Measurements from ENCODE around the gene EIF2D.
"Not testable (repeated sequence)": the region's sequence is repeated elsewhere in the genome, so short reads cannot be mapped to it uniquely, and the experiment has no call there.

EIF2D gene

DNA sequence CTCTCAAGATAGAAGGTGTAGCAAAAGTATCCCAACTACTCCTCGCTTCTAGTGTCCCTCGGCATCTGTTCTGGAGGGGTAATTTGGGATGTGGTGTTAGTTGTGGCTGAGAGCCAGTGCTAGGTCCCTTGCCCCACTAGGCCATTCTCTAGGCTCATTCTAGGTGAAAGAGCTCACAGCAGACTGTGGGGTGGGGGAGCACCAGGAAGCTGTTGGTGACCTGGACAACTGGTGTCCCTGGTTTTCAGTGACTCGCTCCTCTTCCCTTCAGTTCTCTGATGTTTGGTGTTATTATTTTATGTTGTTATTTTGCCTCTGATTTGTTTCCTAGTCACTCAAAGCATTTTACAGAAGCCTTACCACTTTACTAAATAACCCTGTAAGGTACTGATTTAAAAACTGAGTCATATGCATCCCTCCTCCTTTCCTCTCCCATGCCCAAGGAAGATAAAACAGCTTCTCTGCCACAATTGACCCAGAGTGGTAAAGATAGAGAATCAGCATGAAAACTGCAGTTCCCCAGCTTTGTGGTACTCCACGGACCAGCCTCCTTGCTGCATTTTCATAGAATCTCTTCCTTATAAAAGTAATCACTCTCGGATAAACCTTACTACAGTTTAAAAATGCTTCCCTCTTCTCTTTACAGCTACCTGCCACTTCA, 37.1 kb upstream of the EIF2D start:
- in situ Hi-C loops (cut with HindIII; ENCODE audit: low sequenced_read_pairs) = loop anchor here (25.0 kb wide), 1 partner anchor 88 kb away; no protein-coding TSS in a partner anchor
- H3K4me3 ChIP-seq (ENCODE audit: low read depth, low read length) = no peak overlapping the region
- no peak for DNase-seq (ENCODE audit: low read depth, low spot score)
- TF ChIP-seq, protein P1, sequence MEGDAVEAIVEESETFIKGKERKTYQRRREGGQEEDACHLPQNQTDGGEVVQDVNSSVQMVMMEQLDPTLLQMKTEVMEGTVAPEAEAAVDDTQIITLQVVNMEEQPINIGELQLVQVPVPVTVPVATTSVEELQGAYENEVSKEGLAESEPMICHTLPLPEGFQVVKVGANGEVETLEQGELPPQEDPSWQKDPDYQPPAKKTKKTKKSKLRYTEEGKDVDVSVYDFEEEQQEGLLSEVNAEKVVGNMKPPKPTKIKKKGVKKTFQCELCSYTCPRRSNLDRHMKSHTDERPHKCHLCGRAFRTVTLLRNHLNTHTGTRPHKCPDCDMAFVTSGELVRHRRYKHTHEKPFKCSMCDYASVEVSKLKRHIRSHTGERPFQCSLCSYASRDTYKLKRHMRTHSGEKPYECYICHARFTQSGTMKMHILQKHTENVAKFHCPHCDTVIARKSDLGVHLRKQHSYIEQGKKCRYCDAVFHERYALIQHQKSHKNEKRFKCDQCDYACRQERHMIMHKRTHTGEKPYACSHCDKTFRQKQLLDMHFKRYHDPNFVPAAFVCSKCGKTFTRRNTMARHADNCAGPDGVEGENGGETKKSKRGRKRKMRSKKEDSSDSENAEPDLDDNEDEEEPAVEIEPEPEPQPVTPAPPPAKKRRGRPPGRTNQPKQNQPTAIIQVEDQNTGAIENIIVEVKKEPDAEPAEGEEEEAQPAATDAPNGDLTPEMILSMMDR (IDR thresholded peaks at IDR 0.05; ENCODE audit: low read depth, low read length) = no peak

DNA sequence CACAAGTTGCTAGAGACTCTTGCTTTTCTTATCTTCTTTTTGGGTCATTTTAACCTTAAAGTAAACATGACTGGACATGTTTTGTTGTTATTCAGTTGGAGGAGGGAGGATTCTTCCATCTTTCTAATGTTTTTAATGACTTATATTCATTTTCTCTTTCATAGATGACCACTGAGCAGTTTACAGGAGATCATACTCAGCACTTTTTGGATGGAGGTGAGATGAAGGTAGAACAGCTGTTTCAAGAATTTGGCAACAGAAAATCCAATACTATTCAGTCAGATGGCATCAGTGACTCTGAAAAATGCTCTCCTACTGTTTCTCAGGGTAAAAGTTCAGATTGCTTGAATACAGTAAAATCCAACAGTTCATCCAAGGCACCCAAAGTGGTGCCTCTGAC, 35.0 kb upstream of the EIF2D start:
- DNase-seq (ENCODE audit: low read depth, low spot score) = no peak
- in situ Hi-C loops (cut with HindIII; ENCODE audit: low sequenced_read_pairs) = loop anchor here (25.0 kb wide), 1 partner anchor 90 kb away; no protein-coding TSS in a partner anchor
- H3K4me3 ChIP-seq (ENCODE audit: low read depth, low read length) = no peak overlapping the region
- TF ChIP-seq, protein P1 (IDR thresholded peaks at IDR 0.05; ENCODE audit: low read depth, low read length) = no peak

DNA sequence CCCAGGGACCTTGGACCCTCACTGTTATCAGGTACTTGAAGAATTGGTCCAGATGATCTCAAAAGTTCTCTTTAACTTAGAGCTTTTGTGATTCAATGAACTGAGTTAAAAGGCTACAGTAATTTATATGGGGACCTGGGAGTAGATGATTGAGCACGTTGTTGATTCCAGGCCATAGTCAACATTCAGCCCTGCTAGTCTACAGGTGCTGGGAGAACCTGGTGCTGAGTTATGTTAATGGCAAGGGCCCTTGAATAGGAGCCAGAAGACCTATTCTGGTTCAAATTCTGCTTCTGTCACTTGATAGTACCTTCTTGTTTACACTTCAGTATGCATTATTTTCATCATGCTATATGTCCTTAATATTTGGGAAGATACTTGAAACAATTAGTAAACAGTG, 34.2 kb upstream of the EIF2D start:
- TF ChIP-seq, protein P1 (IDR thresholded peaks at IDR 0.05; ENCODE audit: low read depth, low read length) = no peak
- H3K4me3 ChIP-seq (ENCODE audit: low read depth, low read length) = no peak overlapping the region
- in situ Hi-C loops (cut with HindIII; ENCODE audit: low sequenced_read_pairs) = loop anchor here (25.0 kb wide), 1 partner anchor 91 kb away; no protein-coding TSS in a partner anchor
- no peak for DNase-seq (ENCODE audit: low read depth, low spot score)

DNA sequence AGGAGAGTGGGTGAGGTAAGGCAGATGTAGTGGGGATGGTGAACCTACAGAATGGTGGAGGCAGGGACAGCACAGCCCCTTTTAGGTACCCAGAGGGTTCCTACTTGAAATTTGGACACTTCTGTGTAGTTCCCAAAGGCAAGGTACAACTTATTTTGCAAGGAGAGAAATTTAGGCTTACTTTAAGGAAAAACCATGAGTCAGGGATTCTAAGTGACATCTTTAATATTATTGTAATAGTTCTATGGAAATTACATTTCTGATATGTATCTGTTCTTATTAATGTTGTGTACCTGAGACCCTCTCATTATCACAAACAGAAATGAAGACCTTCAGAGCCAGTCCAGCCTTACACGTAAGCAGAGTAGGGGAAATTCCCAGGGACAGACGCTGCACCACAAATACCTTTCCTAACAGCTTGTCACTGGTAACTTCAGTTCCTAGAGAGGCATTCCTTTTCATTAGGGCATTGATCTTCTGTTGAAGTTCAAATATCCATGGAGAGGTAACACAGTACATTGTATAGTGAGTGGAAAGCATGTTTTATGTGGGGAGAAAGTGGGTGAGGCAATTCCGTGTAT, 30.9 kb upstream of the EIF2D start:
- no peak overlapping the region for H3K4me3 ChIP-seq (ENCODE audit: low read depth, low read length)
- in situ Hi-C loops (cut with HindIII; ENCODE audit: low sequenced_read_pairs) = loop anchor here (25.0 kb wide), 1 partner anchor 94 kb away; no protein-coding TSS in a partner anchor
- TF ChIP-seq, protein P1 (IDR thresholded peaks at IDR 0.05; ENCODE audit: low read depth, low read length) = no peak
- no peak for DNase-seq (ENCODE audit: low read depth, low spot score)

DNA sequence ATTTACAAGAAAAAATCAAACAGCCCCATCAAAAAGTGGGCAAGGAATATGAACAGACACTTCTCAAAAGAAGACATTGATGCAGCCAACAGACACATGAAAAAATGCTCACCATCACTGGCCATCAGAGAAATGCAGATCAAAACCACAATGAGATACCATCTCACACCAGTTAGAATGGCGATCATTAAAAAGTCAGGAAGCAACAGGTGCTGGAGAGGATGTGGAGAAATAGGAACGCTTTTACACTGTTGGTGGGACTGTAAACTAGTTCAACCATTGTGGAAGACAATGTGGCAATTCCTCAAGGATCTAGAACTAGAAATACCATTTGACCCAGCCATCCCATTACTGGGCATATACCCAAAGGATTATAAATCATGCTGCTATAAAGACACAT, 29.8 kb upstream of the EIF2D start:
- H3K4me3 ChIP-seq (ENCODE audit: low read depth, low read length); DNase-seq (ENCODE audit: low read depth, low spot score): not testable (repeated sequence)
- in situ Hi-C loops (cut with HindIII; ENCODE audit: low sequenced_read_pairs) = loop anchor here (25.0 kb wide), 1 partner anchor 95 kb away; no protein-coding TSS in a partner anchor

DNA sequence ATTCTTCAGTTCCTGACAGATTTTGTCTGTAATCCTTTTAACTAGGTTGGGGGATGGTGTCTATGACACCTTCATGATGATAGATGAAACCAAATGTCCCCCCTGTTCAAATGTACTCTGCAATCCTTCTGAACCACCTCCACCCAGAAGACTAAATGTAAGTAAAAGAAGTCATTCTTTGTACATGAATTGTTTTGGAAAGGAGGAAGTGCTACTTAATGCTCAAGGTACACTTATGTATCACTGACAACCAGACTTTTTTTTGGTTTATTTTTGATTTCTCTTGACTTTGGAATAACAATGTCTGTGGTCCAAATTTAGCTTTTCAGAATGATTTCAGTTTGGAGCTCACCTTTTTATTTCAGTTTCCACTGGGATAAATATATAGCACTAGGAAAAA, 25.3 kb upstream of the EIF2D start:
- no peak for DNase-seq (ENCODE audit: low read depth, low spot score)
- TF ChIP-seq, protein P1 (IDR thresholded peaks at IDR 0.05; ENCODE audit: low read depth, low read length) = no peak
- in situ Hi-C loops (cut with HindIII; ENCODE audit: low sequenced_read_pairs) = loop anchor here (25.0 kb wide), 1 partner anchor 100 kb away; no protein-coding TSS in a partner anchor
- H3K4me3 ChIP-seq (ENCODE audit: low read depth, low read length) = no peak overlapping the region

DNA sequence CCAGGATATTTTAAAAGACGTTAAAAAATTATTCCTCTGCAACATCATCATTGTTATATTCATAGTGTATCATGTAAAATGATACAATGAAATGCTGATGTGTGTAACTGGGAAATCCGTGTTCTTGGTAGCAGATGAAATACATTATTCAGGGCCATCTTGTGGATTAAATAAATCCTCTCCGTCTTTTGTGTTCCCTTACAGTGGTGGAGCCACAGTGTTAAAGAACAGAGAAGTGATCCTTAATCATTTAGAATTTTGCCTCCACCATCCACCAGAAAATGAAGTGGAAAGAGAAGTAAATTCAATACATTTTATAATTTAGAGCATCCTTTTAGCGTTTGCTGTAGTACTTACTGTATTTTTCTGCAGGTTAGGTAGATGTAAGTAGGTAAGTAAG, 24.4 kb upstream of the EIF2D start:
- in situ Hi-C loops (cut with HindIII; ENCODE audit: low sequenced_read_pairs) = loop anchor here (25.0 kb wide), 1 partner anchor 101 kb away; no protein-coding TSS in a partner anchor
- no peak overlapping the region for H3K4me3 ChIP-seq (ENCODE audit: low read depth, low read length)
- no peak for DNase-seq (ENCODE audit: low read depth, low spot score)
- TF ChIP-seq, protein P1 (IDR thresholded peaks at IDR 0.05; ENCODE audit: low read depth, low read length) = no peak
